Measurements from ENCODE around the gene MMD.

The MMD gene

DNA sequence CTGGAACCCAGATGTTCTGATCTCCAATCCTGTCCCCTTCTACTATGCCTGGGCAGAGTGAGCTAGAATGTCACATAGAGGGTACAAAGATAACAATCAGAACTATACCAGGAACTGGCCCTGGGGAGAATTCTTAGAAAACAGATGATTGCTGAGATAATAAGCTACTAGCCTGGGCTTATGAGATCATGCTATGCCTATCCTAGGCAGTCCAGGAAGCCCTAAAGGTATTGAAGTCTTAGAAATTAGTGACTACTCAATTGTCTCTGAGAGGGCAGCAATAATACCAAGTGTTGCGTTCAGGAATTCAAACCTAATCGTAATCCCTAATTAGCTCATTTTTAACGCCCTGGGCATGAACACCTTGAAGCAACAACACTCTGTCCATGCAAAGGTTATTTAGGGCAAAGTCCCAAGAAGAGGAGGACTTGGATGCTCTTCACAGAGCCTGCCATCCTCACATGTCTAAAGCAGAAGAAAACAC lies 77.1 kb downstream of the MMD start:
- no peak for DNase-seq

DNA sequence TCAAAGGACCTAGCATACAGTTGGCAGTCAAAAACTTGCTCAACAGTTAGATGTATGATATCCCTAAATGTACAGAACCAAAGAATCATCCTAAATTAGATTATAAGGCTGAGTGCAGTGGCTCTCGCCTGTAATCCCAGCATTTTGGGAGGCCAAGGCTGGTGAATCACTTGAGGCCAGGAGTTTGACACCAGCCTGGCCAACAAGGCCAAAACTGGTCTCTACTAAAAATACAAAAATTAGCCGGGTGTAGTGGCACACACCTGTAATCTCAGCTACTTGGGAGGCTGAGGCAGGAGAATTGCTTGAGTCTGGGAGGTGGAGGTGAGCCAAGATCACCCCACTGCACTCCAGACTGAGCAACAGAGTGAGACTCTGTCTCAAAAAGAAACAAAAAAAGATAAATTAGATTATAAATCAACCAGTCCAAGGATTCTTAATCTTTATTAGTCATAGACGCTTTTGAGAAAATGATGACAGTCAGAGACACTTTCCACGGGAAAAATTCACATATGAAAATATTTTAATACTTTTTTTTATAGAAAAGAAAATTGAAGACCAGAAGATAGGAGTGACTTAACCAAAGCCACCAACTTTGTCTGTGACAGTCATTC lies 77.6 kb downstream of the MMD start:
- no peak for DNase-seq

GRCh38 chr17:55342800-55343585 lies 78.6 kb downstream of the MMD start:
- no peak for DNase-seq
